Lung (tissue), 12 donors: ENCODE measurements around the gene BATF. TPM values are rescaled to one million over a fixed set of nuclear protein-coding genes. Genes with fewer than 3 reads are reported as not detected.

Source experiments
- ATAC-seq: fragments of 200-7000 bp; cut with Tn5 transposase; one replicate; pipeline ENCODE4 v1.9.1; 2020; ENCODE audit warnings: moderate number of reproducible peaks; ENCODE audit not compliant: insufficient read depth, low FRiP score
- DNase-seq, 3 donors: peaks; one replicate each; pipeline ENCODE4 v3.0.0-alpha.2; 2013 to 2017
- H3K27ac ChIP-seq, 2 donors: one replicate each; pipeline ENCODE4 v1.5.1; 2013; ENCODE audit warnings: mild to moderate bottlenecking in 2 of 2, moderate library complexity in 2 of 2, control low read depth in 1 of 2, inconsistent platforms in 1 of 2, low read depth in 1 of 2, low read length in 1 of 2
- H3K27me3 ChIP-seq, 3 donors: one replicate each; pipeline ENCODE4 v1.5.1; 2013; ENCODE audit warnings: low read length in 2 of 3; ENCODE audit not compliant: control insufficient read depth in 3 of 3, insufficient read depth in 3 of 3
- H3K36me3 ChIP-seq, 4 donors: one replicate each; pipeline ENCODE4 v1.5.1; 2013; ENCODE audit warnings: low read length in 4 of 4, mild to moderate bottlenecking in 1 of 4, moderate library complexity in 1 of 4; ENCODE audit not compliant: control insufficient read depth in 4 of 4, insufficient read depth in 4 of 4
- H3K4me1 ChIP-seq, 5 donors: one replicate each; pipeline ENCODE4 v1.5.1; 2013; ENCODE audit warnings: low read length in 5 of 5, mild to moderate bottlenecking in 2 of 5, moderate library complexity in 1 of 5; ENCODE audit not compliant: control insufficient read depth in 5 of 5, insufficient read depth in 5 of 5
- H3K4me3 ChIP-seq: one replicate; pipeline ENCODE4 v1.5.1; 2013; ENCODE audit warnings: mild to moderate bottlenecking, control low read depth, moderate library complexity
- H3K9ac ChIP-seq, 2 donors: one replicate each; pipeline ENCODE4 v1.5.1; 2013; ENCODE audit warnings: low read length in 2 of 2, control low read depth in 1 of 2; ENCODE audit not compliant: insufficient read depth in 1 of 2
- H3K9me3 ChIP-seq, 4 donors: one replicate each; pipeline ENCODE4 v1.5.1; 2013; ENCODE audit warnings: low read length in 3 of 4, mild to moderate bottlenecking in 1 of 4, moderate library complexity in 1 of 4; ENCODE audit not compliant: control insufficient read depth in 4 of 4, insufficient read depth in 3 of 4
- CTCF ChIP-seq: IDR thresholded peaks from 2 replicates; pipeline ENCODE4 v1.5.1; 2012; ENCODE audit warnings: mild to moderate bottlenecking; ENCODE audit errors: control extremely low read depth, extremely low read depth
- WGBS, 2 donors: extraction: QIAGEN DNeasy Blood & Tissue Kit; methylation state at CpG; one replicate each; pipeline ENCODE4 v1.1.7; 2013; 5-methylcytosine and 5-hydroxymethylcytosine counted together
- polyA plus RNA-seq, 2 donors: library from polyadenylated mRNA; stranded (reverse); fragments of 200-250 nt; gene quantifications; one replicate each; pipeline ENCODE4 v1.2.1, GENCODE V29; 2013
- total RNA-seq, 2 donors: library from RNA; depleted of rRNA in 1 of 2; stranded (reverse); fragments of >200 nt in 1 of 2; gene quantifications; one replicate each; pipeline ENCODE4 v1.2.1, GENCODE V29; 2014 to 2021
- donor health status: control.
- donor health status: control.
- donor health status: Bipolar disorder and iron deficiency.
- donor health status: healthy.
- donor health status: DM: yes; HTN: yes; CAD: no.

The BATF gene
- total and polyA plus RNA-seq, 4 donors: 7.4 to 74.3 (median 11.7) TPM

- ATAC-seq (no peak), DNase-seq (no peak)
- Histone ChIP-seq H3K4me3 (no peak overlapping the region), H3K9ac (no peak overlapping the region), H3K4me1 (no peaks in the 10 kb centered on the region), H3K27ac (no peak overlapping the region), H3K36me3 (no peaks in the 10 kb centered on the region), H3K27me3 (no peaks in the 10 kb centered on the region), H3K9me3 (peaks cover 0 to 1% (median 0%) of the 10 kb centered on the region in 4 donors)
- WGBS, 2 donors: 96 to 97% methylated on average over 5 of the region's 5 CpGs
- TF ChIP-seq CTCF: no peak
These were observed 27.4 kb upstream of the BATF start for GRCh38 chr14:75494896-75495295.

- WGBS, 2 donors: 69 to 84% methylated on average over 3 of the region's 3 CpGs
- TF ChIP-seq CTCF: no peak
- ATAC-seq (no peak), DNase-seq (no peak)
- Histone ChIP-seq H3K27ac (no peak overlapping the region), H3K27me3 (no peaks in the 10 kb centered on the region), H3K4me3 (no peak overlapping the region), H3K9ac (no peak overlapping the region), H3K36me3 (no peaks in the 10 kb centered on the region), H3K4me1 (no peaks in the 10 kb centered on the region), H3K9me3 (peaks cover 0 to 1% (median 0%) of the 10 kb centered on the region in 4 donors)
These were observed 26.9 kb upstream of the BATF start for GRCh38 chr14:75495399-75495798.

GRCh38 chr14:75495882-75496281, 26.4 kb upstream of the BATF start:
- TF ChIP-seq CTCF: no peak
- DNase-seq (no peak), ATAC-seq (no peak)
- Histone ChIP-seq H3K9me3 (peaks cover 0 to 1% (median 0%) of the 10 kb centered on the region in 4 donors), H3K4me1 (no peaks in the 10 kb centered on the region), H3K4me3 (no peak overlapping the region), H3K27ac (no peak overlapping the region), H3K27me3 (no peaks in the 10 kb centered on the region), H3K9ac (no peak overlapping the region), H3K36me3 (no peaks in the 10 kb centered on the region)
- 65 to 69% methylated on average over 5 of the region's 5 CpGs for WGBS, 2 donors

- H3K9me3 ChIP-seq: peaks cover 0 to 1% (median 0%) of the 10 kb centered on the region in 4 donors
- 68 to 82% methylated on average over 4 of the region's 4 CpGs for WGBS, 2 donors
- DNase-seq (no peak), ATAC-seq (no peak)
- TF ChIP-seq CTCF: no peak
- no peak overlapping the region for H3K9ac ChIP-seq
- H3K4me1 ChIP-seq: no peaks in the 10 kb centered on the region
- no peak overlapping the region for H3K27ac ChIP-seq
- no peak overlapping the region for H3K4me3 ChIP-seq
- H3K27me3 ChIP-seq: no peaks in the 10 kb centered on the region
- no peaks in the 10 kb centered on the region for H3K36me3 ChIP-seq
These were observed 25.5 kb upstream of the BATF start for GRCh38 chr14:75496755-75497154.
